Vagina (tissue), 2 donors: ENCODE results near the gene NLRP3.

Experiments used
- CTCF ChIP-seq, 3 experiments: fragments of 450-650 bp in 2 of 3; fragments of 200-600 bp in 1 of 3; sonication (generic) in 1 of 3; IDR thresholded peaks; one replicate each; pipeline ENCODE4 v1.5.1; 2017 to 2019; ENCODE audit warnings: antibody characterized with exemption in 3 of 3, mild to moderate bottlenecking in 2 of 3, moderate library complexity in 2 of 3
- POLR2A ChIP-seq, 2 donors: fragments of 450-650 bp; IDR thresholded peaks; one replicate each; pipeline ENCODE4 v1.6.1; 2017; ENCODE audit warnings: antibody characterized with exemption in 2 of 2, mild to moderate bottlenecking in 2 of 2, moderate library complexity in 2 of 2
- POLR2AphosphoS5 ChIP-seq, 2 donors: sonication (generic); formaldehyde crosslinking; IDR thresholded peaks; one replicate each; pipeline ENCODE4 v1.9.0; 2017; ENCODE audit warnings: antibody characterized with exemption in 2 of 2, mild to moderate bottlenecking in 2 of 2, low read depth in 1 of 2; ENCODE audit not compliant: insufficient read depth in 1 of 2

- TF ChIP-seq CTCF (IDR thresholded peaks at IDR 0.05) (no peak), POLR2A (IDR thresholded peaks at IDR 0.05) (no peak), POLR2AphosphoS5 (IDR thresholded peaks at IDR 0.05; ENCODE audit: insufficient read depth in 1 of 2, low read depth in 1 of 2) (no peak)
Observed at GRCh38 chr1:247409869-247410544, 6.0 kb upstream of the NLRP3 start.
